ENCODE data around the gene CITED2. TPM values are rescaled to one million over a fixed set of nuclear protein-coding genes. Genes with fewer than 3 reads are reported as not detected.

The CITED2 gene
- total RNA-seq, 1 experiment from 2014 or later = 44.9 TPM

DNA sequence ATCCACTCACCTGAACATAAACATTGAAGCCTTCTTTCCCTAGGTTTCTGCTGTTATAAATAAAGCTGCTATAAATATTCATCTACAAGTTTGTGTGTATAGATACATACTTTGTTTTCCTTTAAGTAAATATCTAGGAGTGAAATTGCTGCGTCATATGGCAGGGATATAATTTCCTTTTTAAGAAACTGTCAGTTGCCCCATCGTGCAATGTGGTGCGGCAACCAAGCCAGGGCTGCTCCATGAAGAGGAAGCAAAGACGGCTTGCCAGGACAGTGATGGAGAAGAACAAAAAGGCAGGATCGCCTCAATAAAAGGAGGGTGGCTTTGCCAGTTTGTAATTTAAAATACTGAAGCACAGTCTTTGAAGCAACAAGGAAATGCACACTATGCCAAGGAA, 36.6 kb downstream of the CITED2 start:
- DNase-seq = no peak
- H3K36me3 ChIP-seq (replicated peaks; ENCODE audit: control insufficient read depth, insufficient read depth, low read length) = no peaks in the 10 kb centered on the region
- H3K27me3 ChIP-seq (ENCODE audit: control insufficient read depth, insufficient read depth, low read length) = no peaks in the 10 kb centered on the region
- H3K4me3 ChIP-seq (ENCODE audit: insufficient read depth, low read depth, low read length) = no peak overlapping the region

DNA sequence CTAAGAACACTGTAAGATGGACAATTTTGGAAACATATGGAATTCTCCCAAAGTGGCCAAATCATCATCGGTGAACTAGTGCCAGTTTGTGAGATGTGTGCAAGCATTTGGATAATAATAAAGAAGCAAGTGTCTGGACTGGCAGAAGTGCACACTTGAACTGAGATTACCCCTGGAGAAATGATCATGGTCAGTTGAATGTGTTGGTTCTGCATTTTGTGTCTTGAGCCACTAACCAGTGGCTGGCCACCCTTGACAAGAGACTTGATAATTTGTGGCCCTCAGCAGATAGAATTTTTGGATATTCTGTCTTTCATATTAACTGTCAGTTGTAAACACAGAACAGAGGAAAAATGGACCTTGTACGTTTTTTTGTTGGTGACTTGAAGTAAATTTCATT, 37.4 kb downstream of the CITED2 start:
- no peak for DNase-seq
- Histone ChIP-seq H3K4me3 (ENCODE audit: insufficient read depth, low read depth, low read length) (no peak overlapping the region), H3K27me3 (ENCODE audit: control insufficient read depth, insufficient read depth, low read length) (no peaks in the 10 kb centered on the region), H3K36me3 (replicated peaks; ENCODE audit: control insufficient read depth, insufficient read depth, low read length) (no peaks in the 10 kb centered on the region)

DNA sequence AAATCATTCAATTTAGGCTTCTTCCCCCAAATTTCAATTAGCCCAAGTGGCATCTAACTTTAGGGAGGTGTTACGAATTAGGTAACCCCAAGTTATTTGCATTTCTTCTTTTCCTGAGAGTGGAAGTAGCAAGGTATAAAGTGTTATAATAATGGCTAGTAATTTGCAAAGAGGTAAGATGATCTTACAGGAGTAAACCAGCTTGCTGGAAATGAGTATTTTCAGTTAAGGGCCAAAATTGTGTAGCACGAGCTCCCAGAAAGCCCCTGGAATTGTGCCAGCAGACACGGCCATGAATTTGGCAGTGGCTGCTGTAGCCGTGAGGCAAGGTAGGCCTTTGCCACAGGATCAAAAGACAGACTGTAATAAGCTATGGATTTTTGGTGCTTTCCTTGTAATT, 38.0 kb downstream of the CITED2 start:
- H3K36me3 ChIP-seq (replicated peaks; ENCODE audit: control insufficient read depth, insufficient read depth, low read length) = no peaks in the 10 kb centered on the region
- DNase-seq = no peak
- H3K4me3 ChIP-seq (ENCODE audit: insufficient read depth, low read depth, low read length) = no peak overlapping the region
- H3K27me3 ChIP-seq (ENCODE audit: control insufficient read depth, insufficient read depth, low read length) = no peaks in the 10 kb centered on the region

DNA sequence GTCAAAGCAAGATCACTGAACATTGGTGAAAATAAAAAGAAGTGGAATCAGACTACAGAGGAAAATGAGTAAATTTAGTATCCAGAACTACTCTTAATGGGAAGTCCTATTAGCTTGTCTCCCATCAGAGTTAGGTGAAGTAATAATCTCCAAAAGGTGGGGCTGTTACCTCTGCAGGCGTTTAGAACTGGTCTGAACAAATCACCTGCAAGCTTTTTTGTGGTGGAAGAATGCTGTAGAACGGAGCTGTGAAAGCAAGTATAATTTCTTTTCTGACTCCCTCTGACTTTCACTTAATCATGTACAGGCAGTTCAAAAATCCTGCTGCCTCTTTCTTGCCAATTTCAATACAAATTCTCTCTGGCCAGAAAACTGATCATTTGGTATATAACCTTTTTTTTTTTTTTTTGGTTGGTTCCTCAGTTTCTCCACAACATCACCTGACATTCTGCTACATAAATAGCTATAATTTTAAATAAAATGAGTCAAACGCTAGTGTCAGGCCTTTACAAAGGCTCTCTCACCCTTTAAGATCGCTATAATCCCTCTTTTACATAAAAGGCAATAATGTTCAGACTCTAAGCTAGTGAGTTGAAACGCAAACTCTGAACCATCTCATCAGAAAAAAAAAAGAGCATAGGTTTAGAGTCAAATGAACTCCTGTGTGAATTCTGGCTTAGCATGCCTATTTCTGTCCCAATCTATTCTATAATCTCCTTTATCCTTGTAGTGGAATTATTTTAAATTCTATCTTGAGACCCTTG, 38.8 kb downstream of the CITED2 start:
- Histone ChIP-seq H3K27me3 (ENCODE audit: control insufficient read depth, insufficient read depth, low read length) (no peaks in the 10 kb centered on the region), H3K36me3 (replicated peaks; ENCODE audit: control insufficient read depth, insufficient read depth, low read length) (no peaks in the 10 kb centered on the region), H3K4me3 (ENCODE audit: insufficient read depth, low read depth, low read length) (no peak overlapping the region)
- DNase-seq = no peak

DNA sequence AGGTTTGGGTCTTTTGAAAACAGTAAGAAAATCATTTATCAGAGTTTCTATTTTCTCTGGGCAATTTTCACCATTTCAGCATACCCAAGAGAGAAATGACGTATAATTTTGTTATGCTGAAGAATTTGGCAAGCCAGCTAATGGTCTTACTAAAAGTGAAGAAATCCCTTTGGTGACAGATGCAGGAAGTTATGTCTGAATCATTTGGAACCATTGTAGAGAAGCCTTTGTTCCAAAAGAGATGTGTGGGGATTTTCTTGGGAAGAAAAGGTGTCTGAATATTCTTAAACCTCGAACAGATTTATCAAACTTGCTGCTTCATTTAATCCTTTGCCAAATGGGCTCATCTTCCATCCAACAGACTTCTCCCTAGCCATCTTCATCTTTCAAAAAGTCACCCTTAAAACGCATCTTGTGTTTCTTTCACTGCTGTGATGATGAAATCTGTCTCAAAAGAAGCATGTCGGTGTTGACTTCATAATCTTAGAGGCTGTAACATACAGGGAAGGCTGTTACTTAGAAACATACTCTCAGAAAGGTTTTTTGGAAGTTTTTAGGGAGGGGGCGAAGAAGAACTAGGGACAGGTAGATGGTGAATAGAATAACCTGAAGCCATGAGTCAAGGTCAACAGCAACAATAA, 39.5 kb downstream of the CITED2 start:
- no peaks in the 10 kb centered on the region for H3K27me3 ChIP-seq (ENCODE audit: control insufficient read depth, insufficient read depth, low read length)
- H3K4me3 ChIP-seq (ENCODE audit: insufficient read depth, low read depth, low read length) = no peak overlapping the region
- DNase-seq = no peak
- no peaks in the 10 kb centered on the region for H3K36me3 ChIP-seq (replicated peaks; ENCODE audit: control insufficient read depth, insufficient read depth, low read length)

DNA sequence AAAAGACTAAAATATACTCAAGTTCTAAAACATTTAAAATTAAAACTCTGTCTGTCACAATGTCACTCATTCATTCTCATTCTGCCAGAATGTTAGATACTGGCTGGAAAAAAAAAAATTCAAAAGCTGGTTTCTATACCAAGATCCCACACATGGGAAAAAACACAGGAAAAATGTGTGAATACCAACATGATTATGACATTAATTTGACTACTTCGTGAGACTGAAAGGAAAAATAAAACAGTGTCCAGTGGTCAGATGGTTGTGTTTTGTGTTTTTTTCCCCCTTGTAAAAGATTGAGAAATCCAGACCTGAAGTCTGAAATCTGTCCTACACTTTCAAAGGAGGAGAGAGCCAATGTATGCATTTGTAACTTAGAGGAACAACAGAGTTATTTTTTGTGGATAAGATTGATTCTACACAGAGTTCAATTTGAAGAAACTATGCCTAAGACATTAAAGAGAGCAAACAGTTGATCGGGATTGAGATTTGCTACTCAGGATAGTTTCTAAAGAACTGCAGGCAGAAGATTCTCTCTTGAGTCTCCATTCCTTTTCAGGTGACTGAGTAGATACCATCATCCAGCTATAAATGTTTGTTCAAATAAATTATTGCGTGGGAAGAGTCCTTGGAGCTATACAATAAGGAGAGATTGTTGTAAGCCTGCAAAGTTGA, 43.5 kb downstream of the CITED2 start:
- H3K27me3 ChIP-seq (ENCODE audit: control insufficient read depth, insufficient read depth, low read length) = no peaks in the 10 kb centered on the region
- no peaks in the 10 kb centered on the region for H3K36me3 ChIP-seq (replicated peaks; ENCODE audit: control insufficient read depth, insufficient read depth, low read length)
- no peak for DNase-seq
- H3K4me3 ChIP-seq (ENCODE audit: insufficient read depth, low read depth, low read length) = no peak overlapping the region

DNA sequence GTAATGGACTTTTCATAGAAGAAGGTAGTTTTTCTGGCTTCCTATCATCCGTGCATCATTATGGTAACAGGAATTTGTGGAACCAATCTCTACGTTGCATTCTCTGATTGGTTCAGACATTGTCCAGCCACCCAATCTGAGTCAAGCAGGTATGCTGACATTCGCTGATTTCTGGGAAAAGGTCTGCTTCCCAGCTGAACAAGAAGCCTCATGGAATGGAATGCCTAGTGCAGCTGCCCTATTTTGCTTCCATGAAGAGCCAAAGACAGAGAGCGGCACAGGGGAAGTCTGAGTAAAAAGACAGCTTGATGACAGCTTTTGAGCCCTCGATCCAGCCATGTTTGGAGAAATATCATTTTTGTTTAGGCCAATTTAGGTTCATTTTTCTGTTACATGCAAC, 44.1 kb downstream of the CITED2 start:
- Histone ChIP-seq H3K4me3 (ENCODE audit: insufficient read depth, low read depth, low read length) (no peak overlapping the region), H3K36me3 (replicated peaks; ENCODE audit: control insufficient read depth, insufficient read depth, low read length) (no peaks in the 10 kb centered on the region), H3K27me3 (ENCODE audit: control insufficient read depth, insufficient read depth, low read length) (no peaks in the 10 kb centered on the region)
- DNase-seq = no peak

DNA sequence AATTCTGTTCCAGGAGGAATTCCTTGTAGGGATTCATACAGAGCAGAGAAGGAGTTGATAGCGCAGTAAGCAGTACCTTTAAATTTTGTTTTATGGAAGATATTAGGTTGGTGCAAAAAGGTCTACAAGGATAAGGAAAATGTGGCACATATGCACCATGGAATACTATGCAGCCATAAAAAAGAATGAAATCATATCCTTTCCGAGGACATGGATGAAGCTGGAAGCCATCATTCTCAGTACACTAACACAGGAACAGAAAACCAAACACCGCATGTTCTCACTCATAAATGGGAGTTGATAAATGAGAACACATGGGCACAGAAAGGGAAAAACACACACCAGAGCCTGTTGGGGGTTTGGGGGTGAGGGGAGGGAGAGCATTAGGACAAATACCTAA, 45.2 kb downstream of the CITED2 start:
- Histone ChIP-seq H3K36me3 (replicated peaks; ENCODE audit: control insufficient read depth, insufficient read depth, low read length) (no peaks in the 10 kb centered on the region), H3K4me3 (ENCODE audit: insufficient read depth, low read depth, low read length) (no peak overlapping the region), H3K27me3 (ENCODE audit: control insufficient read depth, insufficient read depth, low read length) (no peaks in the 10 kb centered on the region)
- no peak for DNase-seq

DNA sequence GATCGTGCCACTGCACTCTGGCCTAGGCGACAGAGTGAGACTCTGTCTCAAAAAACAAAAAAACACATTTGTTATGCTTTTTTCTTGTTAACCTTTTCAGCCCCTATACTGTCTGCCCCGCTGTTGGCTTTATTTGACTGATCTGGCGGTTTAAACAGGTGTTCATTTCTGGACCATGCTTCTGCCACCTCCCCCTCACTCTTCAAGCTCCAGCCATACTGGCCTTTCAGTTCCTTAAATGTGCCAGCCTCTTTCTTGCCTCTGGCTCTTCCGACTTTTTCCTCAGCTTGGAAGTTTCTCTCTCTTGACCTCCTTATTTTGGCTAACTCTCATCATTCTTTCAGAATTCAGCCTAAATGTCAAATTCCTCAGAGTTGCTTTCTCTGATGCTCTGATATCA, 47.4 kb downstream of the CITED2 start:
- no peaks in the 10 kb centered on the region for H3K36me3 ChIP-seq (replicated peaks; ENCODE audit: control insufficient read depth, insufficient read depth, low read length)
- H3K27me3 ChIP-seq (ENCODE audit: control insufficient read depth, insufficient read depth, low read length) = no peaks in the 10 kb centered on the region
- DNase-seq = no peak
- no peak overlapping the region for H3K4me3 ChIP-seq (ENCODE audit: insufficient read depth, low read depth, low read length)

DNA sequence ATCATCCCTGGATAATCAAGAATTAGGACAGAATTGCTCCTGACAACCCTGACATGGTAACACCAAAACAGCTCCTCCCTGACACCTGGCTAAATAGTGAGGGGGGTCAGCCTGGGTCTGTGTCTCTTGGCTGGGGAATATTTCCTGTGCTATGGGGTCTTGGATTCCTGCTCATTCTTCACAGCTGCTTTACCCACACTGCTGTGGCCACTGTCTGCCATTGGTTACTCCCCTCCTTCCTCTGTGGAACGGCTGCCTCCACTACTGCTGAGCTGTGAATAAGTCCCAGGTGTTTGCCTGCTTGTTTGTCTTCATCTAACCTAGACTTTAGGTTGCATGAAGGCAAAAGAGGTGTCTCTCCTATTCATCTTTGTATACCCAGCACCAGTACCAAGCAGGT, 48.8 kb downstream of the CITED2 start:
- no peak overlapping the region for H3K4me3 ChIP-seq (ENCODE audit: insufficient read depth, low read depth, low read length)
- H3K36me3 ChIP-seq (replicated peaks; ENCODE audit: control insufficient read depth, insufficient read depth, low read length) = no peaks in the 10 kb centered on the region
- H3K27me3 ChIP-seq (ENCODE audit: control insufficient read depth, insufficient read depth, low read length) = no peaks in the 10 kb centered on the region
- no peak for DNase-seq

DNA sequence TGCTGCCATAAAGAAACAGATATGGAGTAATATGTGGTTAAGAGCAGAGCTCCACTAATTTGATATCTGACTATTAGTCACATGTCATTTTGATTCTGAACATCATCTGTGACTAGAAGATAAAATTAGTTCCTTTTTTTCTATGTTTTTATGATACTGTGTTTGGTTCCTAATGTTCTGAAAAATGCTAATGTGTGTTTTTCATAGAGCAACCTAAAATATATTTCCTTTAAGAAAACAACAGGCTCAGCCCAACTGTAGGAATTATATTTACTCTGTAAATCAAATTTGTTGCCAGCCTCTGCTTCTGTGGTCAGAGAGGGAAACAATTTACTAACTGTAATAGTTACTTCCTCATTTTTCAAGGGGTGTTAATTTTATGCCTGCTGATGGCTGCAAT, 49.3 kb downstream of the CITED2 start:
- no peak overlapping the region for H3K4me3 ChIP-seq (ENCODE audit: insufficient read depth, low read depth, low read length)
- no peak for DNase-seq
- H3K36me3 ChIP-seq (replicated peaks; ENCODE audit: control insufficient read depth, insufficient read depth, low read length) = no peaks in the 10 kb centered on the region
- H3K27me3 ChIP-seq (ENCODE audit: control insufficient read depth, insufficient read depth, low read length) = no peaks in the 10 kb centered on the region

DNA sequence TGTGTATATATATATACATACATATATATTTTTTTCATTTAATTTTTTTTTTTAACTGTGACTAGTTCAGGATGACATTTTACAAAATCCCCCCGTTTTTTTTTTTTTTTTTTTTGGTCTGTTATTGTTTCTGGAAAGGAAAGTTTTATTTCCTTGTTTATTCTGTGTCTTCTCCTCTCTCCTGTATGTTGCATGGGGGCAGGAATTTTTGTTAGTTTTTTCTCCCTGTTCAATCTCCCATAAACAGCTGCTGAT, 50.2 kb downstream of the CITED2 start:
- Histone ChIP-seq H3K36me3 (replicated peaks; ENCODE audit: control insufficient read depth, insufficient read depth, low read length) (no peaks in the 10 kb centered on the region), H3K4me3 (ENCODE audit: insufficient read depth, low read depth, low read length) (no peak overlapping the region), H3K27me3 (ENCODE audit: control insufficient read depth, insufficient read depth, low read length) (no peaks in the 10 kb centered on the region)
- DNase-seq = no peak

DNA sequence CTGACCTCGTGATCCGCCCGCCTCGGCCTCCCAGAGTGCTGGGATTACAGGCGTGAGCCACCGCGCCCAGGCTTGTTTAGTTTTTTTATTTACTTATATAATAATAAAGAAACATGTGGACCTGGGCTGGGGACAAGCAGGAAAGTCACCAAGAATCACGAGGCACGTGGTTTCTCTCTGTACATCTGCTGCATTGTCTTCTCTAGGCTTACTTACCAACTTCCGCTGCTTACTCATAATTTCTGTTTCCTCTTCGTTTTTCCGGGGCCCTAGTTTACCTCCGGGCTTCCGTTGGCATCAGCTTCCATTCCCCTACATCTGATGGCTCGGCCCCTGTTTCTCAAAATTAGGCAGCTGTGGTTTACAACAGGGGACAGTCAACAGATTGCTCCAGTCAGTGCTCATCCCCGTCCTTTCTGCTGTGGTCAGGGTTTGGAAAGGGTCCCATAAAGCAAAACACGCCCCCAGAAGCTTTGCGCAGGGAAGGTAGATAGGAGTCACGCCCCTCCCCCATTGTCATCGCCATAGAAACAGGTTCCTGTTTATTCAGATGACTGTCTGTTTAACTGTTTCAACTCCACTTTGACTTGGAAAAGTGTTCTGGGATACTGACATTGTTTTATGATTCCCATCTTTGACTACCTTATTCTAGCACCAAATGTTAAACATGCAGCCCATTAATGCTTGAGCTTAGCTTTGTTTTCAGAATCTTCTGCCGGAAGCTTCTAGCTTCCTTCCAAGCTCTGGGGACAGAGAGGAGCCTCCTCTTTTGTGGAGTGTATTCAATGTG, 50.7 kb downstream of the CITED2 start:
- H3K4me3 ChIP-seq (ENCODE audit: insufficient read depth, low read depth, low read length) = no peak overlapping the region
- no peaks in the 10 kb centered on the region for H3K27me3 ChIP-seq (ENCODE audit: control insufficient read depth, insufficient read depth, low read length)
- no peaks in the 10 kb centered on the region for H3K36me3 ChIP-seq (replicated peaks; ENCODE audit: control insufficient read depth, insufficient read depth, low read length)
- DNase-seq = peak; percentile 54
